Fibroblast of villous mesenchyme (primary cell): ENCODE data around the gene TAF6. TPM values are rescaled to one million over a fixed set of nuclear protein-coding genes. Genes with fewer than 3 reads are reported as not detected.

Source experiments
- DNase-seq: peaks from one replicate; pipeline ENCODE4 v3.0.0-alpha.2; 2010; ENCODE audit warnings: low read depth
- H3K4me3 ChIP-seq: 2 replicates; pipeline ENCODE4 v1.5.1; 2011; ENCODE audit warnings: low read depth, mild to moderate bottlenecking, low read length
- total RNA-seq: library from RNA; depleted of rRNA; stranded (reverse); fragments of >200 nt; gene quantifications from 2 replicates; pipeline ENCODE4 v1.2.3, GENCODE V29; 2012
- TF ChIP-seq, protein P1 (sequence below): IDR thresholded peaks from 2 replicates; pipeline ENCODE4 v1.5.1; 2012; ENCODE audit warnings: low read depth, mild to moderate bottlenecking, low read length; ENCODE audit not compliant: insufficient read depth

Gene TAF6
- total RNA-seq, 1 donor: 54.4 TPM

DNA sequence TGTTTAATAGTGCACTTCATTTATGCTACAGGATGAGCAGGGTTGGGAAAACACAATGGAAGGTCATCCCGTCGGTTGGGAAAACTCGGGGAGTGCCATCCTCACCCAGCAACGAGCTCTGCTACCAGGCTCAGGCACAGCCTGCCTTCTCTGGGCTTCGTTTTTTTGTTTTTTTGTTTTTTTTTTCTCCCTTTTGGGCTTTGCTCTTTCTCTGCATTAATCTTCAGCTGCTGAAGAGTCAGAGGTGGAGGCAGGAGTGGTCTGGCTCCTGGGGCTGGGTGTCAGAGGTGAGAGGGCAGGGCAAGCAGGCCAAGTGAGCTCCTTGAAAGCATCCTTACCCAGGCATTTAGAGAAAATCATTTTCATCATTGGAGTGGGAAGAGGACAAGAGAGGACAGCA lies 49.2 kb downstream of the TAF6 start:
- H3K4me3 ChIP-seq: no peak overlapping the region
- DNase-seq: no peak
- TF ChIP-seq, protein P1, sequence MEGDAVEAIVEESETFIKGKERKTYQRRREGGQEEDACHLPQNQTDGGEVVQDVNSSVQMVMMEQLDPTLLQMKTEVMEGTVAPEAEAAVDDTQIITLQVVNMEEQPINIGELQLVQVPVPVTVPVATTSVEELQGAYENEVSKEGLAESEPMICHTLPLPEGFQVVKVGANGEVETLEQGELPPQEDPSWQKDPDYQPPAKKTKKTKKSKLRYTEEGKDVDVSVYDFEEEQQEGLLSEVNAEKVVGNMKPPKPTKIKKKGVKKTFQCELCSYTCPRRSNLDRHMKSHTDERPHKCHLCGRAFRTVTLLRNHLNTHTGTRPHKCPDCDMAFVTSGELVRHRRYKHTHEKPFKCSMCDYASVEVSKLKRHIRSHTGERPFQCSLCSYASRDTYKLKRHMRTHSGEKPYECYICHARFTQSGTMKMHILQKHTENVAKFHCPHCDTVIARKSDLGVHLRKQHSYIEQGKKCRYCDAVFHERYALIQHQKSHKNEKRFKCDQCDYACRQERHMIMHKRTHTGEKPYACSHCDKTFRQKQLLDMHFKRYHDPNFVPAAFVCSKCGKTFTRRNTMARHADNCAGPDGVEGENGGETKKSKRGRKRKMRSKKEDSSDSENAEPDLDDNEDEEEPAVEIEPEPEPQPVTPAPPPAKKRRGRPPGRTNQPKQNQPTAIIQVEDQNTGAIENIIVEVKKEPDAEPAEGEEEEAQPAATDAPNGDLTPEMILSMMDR: no peak

DNA sequence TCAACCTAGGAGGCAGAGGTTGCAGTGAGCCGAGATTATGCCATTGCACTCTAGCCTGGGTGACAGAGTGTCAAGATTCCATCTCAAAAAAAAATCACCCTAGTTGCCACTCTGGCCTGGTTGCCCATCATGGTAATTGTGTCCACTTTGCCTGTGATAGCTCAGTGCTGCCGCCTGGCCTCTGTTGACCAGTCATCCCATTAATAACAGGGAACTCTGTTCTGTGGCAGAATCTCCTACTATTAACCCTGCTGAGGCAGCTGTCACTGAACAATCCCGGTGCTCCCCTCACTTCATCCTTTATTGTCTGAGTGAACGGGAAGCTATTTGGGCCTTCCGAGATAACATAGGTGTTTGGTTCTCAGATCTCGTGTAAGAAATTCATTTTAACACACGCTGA lies 52.2 kb downstream of the TAF6 start:
- no peak overlapping the region for H3K4me3 ChIP-seq
- DNase-seq: no peak
- TF ChIP-seq, protein P1: no peak

DNA sequence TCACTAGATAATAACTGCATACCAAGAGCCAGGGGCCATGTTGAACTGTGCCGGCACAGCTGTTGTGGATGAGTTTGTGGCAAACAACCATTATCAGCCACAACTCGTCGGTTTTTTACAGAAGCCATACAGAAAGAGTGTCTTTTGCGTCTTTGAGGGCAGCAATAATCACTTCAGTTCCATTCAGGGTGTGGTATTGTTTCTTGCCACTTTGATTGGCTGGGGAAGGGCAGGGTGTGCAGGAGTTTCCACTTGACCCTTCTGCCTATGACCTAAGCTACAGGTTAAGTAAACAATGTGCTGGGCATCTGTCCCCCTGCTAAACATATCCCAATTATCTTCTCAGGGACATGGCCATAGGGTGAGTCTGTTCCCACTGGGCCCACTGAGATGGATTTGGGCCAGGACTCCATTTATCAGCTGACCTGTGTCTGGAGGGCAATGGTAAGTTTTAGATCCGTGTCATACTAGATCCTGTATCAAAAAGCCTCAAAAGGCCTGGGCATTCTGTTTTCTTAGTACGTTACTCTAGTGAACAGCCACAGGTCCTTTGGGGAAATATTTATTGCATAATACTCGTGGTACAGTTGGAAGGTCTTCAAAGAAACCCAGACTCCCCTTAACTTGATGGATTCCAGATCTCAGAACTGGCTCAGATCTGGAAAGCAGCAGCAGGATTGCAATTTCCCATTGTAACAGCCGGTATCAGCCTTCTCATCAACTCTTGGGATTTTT lies 53.5 kb downstream of the TAF6 start:
- TF ChIP-seq, protein P1: no peak
- peak; percentile 99 for DNase-seq
- H3K4me3 ChIP-seq: no peak overlapping the region

DNA sequence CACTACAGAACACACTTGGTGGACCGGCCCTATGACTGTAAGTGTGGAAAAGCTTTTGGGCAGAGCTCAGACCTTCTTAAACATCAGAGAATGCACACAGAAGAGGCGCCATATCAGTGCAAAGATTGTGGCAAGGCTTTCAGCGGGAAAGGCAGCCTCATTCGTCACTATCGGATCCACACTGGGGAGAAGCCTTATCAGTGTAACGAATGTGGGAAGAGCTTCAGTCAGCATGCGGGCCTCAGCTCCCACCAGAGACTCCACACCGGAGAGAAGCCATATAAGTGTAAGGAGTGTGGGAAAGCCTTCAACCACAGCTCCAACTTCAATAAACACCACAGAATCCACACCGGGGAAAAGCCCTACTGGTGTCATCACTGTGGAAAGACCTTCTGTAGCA lies 55.0 kb downstream of the TAF6 start:
- no peak overlapping the region for H3K4me3 ChIP-seq
- TF ChIP-seq, protein P1: no peak
- no peak for DNase-seq

DNA sequence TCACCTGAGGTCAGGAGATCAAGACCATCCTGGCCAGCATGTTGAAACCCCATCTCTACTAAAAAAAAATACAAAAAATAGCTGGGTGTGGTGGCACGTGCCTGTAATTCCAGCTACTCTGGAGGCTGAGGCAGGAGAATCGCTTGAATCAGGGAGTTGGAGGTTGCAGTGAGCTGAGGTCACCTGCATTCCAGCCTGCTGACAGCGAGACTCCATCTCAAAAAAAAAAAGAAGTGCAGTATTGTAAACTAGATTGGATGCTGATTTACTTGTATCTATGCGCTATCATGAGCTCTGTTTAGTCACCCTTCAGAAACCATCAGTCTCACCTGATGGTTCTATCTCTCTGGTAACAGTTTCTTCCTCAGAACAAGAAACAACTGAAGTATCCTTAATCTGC lies 55.8 kb downstream of the TAF6 start:
- TF ChIP-seq, protein P1: no peak
- no peak for DNase-seq
- H3K4me3 ChIP-seq: no peak overlapping the region

DNA sequence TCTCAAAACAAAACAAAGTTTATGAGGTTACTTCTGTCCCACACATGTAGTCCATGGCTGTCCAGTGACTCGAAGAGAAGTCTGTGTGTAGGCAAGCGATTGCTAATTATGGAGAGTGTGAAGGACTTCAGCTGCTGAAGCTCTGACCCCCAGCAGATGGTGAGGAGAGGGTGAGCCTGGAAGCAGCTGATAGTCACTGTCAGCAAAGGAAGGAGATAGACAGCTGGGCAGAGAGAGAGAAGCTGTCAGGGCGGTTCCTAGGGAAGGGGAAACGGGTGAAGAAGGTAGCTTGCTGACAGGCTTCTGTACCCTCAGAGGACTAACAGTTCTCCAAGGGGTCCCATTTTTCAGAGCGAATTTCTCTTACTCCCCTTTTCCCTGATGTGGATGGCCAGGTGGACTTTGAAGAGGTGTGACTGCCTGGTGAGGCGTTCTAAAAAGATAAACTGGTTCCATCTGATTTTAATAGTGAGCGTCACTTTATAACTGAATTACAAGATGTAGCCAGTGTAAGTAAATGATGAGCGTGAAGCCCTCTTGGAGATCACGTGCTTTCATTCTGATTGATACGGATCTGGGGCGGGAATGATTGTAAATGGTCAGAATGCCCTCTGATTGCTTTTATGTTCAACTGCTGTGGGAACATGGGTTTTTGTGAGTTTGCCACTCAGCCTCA lies 57.5 kb downstream of the TAF6 start:
- H3K4me3 ChIP-seq: no peak overlapping the region
- DNase-seq: no peak
- TF ChIP-seq, protein P1: no peak

DNA sequence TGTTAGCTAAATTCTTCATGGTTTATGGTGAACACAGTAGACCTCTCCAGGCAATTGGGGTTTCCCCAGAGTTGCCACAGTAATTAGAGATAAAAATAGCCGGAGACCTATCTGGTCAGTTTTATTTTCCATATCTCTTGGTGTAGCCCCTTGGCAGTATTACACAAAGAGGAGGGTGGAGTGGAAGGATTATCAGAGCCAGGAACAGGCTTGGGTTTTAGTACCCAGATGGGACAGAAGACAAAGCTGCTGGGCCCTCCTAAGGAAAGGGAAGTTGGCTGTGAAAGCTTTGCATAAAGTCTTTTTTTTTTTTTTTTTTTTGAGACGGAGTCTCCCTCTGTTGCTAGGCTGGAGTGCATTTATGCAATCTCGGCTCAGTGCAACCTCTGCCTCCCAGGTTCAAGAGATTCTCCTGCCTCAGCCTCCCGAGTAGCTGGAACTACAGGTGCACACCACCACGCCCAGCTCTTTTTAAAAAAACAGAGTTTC lies 59.9 kb downstream of the TAF6 start:
- no peak overlapping the region for H3K4me3 ChIP-seq
- TF ChIP-seq, protein P1: no peak
- DNase-seq: no peak
